Glomerular visceral epithelial cell (primary cell): ENCODE results near the gene RBM33.
A peak's percentile ranks its signal among the peaks of the same experiment; 100 is the strongest.
"Not testable (repeated sequence)": the region's sequence is repeated elsewhere in the genome, so short reads cannot be mapped to it uniquely, and the experiment has no call there.

ENCODE experiments used
- DNase-seq: peaks from one replicate; pipeline ENCODE4 v3.0.0-alpha.2; 2016; ENCODE audit errors: extremely low spot score

Gene RBM33

GRCh38 chr7:155690655-155691054 is 46.2 kb downstream of the RBM33 start:
- DNase-seq: not testable (repeated sequence)

GRCh38 chr7:155692317-155692716 is 47.9 kb downstream of the RBM33 start:
- DNase-seq: no peak

GRCh38 chr7:155693826-155694225 is 49.4 kb downstream of the RBM33 start:
- DNase-seq: no peak

- DNase-seq: no peak
Measured at GRCh38 chr7:155694851-155695250, 50.4 kb downstream of the RBM33 start.

- no peak for DNase-seq
Measured at GRCh38 chr7:155696747-155697146, 52.3 kb downstream of the RBM33 start.

GRCh38 chr7:155698633-155699032 is 54.2 kb downstream of the RBM33 start:
- no peak for DNase-seq

GRCh38 chr7:155699180-155699579 is 54.7 kb downstream of the RBM33 start:
- DNase-seq: no peak

GRCh38 chr7:155700847-155701246 is 56.4 kb downstream of the RBM33 start:
- DNase-seq: no peak

GRCh38 chr7:155701972-155702544 is 57.6 kb downstream of the RBM33 start:
- DNase-seq: no peak

GRCh38 chr7:155702616-155703015 is 58.2 kb downstream of the RBM33 start:
- peak; percentile 7 for DNase-seq

- DNase-seq: no peak
Measured at GRCh38 chr7:155705623-155706360, 61.3 kb downstream of the RBM33 start.

- no peak for DNase-seq
Measured at GRCh38 chr7:155706376-155706775, 61.9 kb downstream of the RBM33 start.

- peak; percentile 51 for DNase-seq
Measured at GRCh38 chr7:155709453-155709852, 65.0 kb downstream of the RBM33 start.

- DNase-seq: no peak
Measured at GRCh38 chr7:155710031-155710430, 65.6 kb downstream of the RBM33 start.

GRCh38 chr7:155710530-155710929 is 66.1 kb downstream of the RBM33 start:
- no peak for DNase-seq

- DNase-seq: no peak
Measured at GRCh38 chr7:155711081-155711480, 66.6 kb downstream of the RBM33 start.

- DNase-seq: no peak
Measured at GRCh38 chr7:155713384-155713783, 68.9 kb downstream of the RBM33 start.

- DNase-seq: no peak
Measured at GRCh38 chr7:155714702-155715101, 70.2 kb downstream of the RBM33 start.

- DNase-seq: no peak
Measured at GRCh38 chr7:155715111-155715805, 70.8 kb downstream of the RBM33 start.

GRCh38 chr7:155717010-155717744 is 72.7 kb downstream of the RBM33 start:
- DNase-seq: no peak

GRCh38 chr7:155721056-155721455 is 76.6 kb downstream of the RBM33 start:
- DNase-seq: peak; percentile 13

- DNase-seq: no peak
Measured at GRCh38 chr7:155722118-155722517, 77.7 kb downstream of the RBM33 start.
